ENCODE measurements around the gene EBI3.
"Not testable (repeated sequence)": the region's sequence is repeated elsewhere in the genome, so short reads cannot be mapped to it uniquely, and the experiment has no call there.

Gene EBI3

GRCh38 chr19:4229179-4229931, at the start of gene EBI3:
Gene EBI3 (plus strand): TSS chr19:4229523. CDS start chr19:4229551, 28 bp downstream.
- peak; percentile 94 for DNase-seq

- DNase-seq: no peak
These were observed 48.2 kb upstream of the EBI3 start for GRCh38 chr19:4181053-4181508.

GRCh38 chr19:4182084-4182810, 47.1 kb upstream of the EBI3 start, which contains the start of the genes ANKRD24 and SIRT6:
Gene ANKRD24 (plus strand): TSS chr19:4182689. CDS start chr19:4186426, 3,737 bp downstream.
Gene SIRT6 (minus strand): TSS chr19:4182563. CDS start chr19:4182539, 24 bp downstream.
- peak; percentile 98 for DNase-seq

DNA sequence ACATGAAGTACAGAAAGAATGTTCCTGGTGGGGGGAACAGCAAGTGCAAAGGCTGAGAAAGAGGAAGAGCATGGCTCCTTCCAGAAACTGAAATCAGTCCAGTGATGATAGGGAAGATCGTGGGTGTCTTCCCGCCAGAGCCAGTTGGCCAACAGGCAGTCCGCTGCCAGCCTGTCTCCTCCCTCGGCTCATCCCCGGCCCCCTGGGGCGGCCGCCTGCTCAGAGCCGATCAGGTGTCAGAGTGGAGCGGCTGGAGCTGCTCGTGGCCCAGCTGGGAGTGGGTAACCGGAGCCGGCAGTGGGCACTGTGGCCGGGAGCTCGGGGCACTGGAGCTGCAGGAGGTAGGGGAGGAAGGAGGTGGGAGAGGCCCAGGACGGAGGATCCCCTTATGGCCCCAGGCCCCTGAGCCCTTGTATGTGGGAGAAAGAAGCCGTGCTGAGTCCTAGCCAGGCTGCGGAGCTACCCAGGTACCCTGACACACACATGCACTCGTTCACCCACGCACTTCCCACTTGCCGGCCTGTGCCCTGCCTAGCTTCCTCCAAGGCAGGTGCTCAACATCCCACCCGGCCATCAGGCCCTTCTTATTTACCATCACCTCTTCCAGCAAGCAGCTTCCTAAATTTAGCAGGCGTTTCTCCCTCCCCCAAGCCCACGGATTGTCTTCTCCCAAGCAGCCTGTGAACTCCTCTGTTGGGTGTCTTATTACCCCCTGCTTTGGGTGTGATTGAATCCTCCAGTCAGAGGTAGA, 45.2 kb upstream of the EBI3 start:
- peak; percentile 80 for DNase-seq

DNA sequence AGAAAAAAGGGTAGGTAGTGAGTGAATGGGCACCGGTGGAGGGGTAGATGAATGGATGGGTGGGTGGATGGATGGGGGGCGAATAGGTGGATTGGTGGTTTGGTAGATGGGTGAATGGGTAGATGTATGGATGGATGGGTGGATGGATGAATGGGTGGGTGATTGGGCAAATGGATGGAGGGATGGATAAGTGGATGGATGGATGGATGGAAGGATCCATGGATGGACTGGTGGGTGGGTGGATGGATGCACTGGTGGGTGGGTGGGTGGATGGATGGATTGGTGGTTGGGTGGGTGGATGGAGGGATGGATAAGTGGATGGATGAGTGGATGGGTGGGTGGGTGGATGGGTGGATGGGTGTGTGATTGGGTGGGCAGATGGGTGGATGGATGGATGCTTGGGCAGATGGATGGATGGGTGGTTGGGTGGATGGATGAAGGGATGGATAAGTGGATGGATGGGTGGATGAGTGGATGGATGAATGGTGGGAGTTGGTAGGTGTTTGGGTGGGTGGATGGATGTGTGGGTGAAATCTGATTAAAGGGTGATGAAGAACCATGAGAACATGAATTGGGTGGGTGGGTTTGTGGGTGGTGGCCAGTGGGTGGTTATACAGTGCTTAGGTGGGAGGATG, 44.5 kb upstream of the EBI3 start:
- no peak for DNase-seq

- no peak for DNase-seq
These were observed 43.8 kb upstream of the EBI3 start for GRCh38 chr19:4185413-4186086.

DNA sequence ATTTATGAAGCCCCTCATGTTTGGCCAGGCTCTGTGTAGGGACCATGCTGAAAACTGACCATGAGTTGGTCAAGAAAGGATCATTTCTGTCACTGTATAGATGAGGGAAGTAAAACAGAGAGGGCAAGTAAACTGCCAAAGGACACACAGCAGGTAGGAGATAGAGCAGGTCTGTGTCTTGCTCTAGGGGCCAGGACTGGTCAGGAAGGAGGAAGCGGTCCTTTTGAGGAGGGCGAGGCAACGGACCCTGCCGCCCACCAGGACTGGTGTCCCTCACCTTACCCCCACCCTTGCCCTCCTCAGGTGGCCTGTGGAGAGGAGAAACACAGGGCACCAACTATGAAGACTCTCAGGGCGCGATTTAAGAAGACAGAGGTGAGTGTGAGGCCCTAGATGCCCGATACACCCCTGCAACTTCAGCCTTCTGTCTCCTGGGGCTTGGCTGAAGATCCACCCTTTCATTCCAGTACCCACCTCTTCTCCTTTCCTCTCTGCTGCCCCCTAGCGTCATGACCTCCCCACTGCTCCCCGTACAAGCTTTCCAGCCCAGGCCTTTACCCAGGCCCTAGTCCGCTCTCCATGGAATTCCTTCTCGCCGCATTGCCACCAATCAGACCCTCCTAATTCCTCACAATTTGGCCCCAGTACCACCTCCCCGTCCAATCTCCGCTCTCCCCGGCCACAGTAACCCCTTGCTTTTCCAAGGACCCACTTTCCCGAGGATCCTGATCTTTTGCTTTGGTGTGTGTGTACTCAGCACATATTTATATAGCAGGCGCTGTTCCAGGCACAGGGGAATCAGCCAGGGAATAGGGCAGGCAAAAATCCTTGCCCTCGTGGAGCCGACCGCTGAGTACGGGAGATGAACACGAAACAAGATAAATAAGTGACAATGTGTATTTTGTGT, 43.0 kb upstream of the EBI3 start:
- peak; percentile 88 for DNase-seq

DNA sequence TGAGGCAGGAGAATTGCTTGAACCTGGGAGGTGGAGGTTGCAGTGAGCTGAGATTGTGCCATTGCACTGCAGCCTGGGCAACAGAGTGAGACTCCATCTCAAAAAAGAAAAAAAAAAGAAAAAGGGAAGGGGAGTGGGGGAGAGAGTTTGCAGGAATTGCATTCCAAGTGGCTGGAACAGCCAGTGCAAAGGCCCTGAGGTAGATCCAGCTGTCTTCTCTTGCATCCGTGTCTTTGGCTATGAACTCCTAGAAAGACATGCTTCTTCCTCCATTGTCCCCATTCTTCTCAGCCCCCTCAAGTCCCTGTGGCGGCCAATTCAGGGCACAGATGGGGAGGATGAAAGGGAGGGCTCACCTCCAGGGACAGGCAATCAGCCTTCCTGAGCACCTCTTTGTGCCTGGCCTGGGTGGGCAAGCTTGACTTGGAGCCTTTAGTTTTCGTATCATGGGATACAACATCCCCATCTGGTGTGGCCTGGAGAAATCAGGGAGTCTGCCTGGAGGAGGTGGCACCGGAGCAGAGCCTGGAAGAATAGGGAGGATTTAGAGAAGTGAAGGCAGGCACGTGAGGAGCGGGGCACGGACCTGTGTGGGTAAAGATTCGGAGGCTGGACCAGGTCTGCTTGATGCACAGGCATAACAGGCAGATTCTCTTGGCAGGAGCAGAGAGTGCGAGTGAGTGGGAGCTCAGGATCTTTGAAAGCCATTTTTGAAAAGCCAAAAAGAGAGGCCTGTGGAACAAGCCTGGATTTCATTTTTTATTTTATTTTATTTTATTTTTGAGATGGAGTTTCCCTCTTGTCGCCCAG, 41.8 kb upstream of the EBI3 start:
- DNase-seq: no peak

GRCh38 chr19:4189641-4190040, 39.7 kb upstream of the EBI3 start:
- no peak for DNase-seq

DNA sequence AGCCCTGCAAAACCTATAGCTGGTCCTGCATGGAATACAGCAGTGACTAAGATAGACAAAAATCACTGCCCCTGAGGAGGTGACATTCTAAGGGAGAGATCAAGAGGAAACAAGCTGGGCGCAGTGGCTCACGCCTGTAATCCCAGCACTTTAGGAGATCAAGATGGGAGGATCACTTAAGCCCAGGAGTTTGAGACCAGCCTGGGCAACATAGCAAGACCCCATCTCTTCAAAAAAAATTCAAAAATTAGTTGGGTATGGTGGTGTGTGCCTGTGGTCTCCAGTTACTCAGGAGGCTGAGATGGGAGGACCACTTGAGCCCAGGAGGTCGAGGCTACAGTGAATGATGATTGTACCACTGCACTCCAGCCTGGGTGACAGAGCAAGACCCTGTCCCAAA, 36.8 kb upstream of the EBI3 start:
- not testable (repeated sequence) for DNase-seq

DNA sequence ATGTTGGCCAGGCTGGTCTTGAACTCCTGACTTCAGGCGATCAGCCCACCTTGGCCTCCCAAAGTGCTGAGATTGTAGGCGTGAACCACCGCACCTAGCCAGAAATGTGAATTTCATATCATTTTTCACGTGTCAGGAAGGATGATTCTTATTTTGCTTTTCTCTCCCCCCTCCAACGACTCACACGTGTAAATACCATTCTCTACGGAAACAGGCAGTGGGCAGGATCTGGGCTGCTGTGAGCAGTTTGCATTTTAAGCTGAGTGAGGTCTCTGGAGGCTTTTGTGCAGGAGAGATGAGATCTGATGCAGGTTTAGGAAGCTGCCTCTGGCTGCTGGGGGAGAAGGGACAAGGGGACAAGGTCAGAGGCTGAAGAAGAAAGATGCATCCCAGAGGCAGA, 35.0 kb upstream of the EBI3 start:
- DNase-seq: no peak

GRCh38 chr19:4196009-4196408, 33.3 kb upstream of the EBI3 start:
- DNase-seq: no peak

- no peak for DNase-seq
These were observed 32.7 kb upstream of the EBI3 start for GRCh38 chr19:4196587-4197148.

DNA sequence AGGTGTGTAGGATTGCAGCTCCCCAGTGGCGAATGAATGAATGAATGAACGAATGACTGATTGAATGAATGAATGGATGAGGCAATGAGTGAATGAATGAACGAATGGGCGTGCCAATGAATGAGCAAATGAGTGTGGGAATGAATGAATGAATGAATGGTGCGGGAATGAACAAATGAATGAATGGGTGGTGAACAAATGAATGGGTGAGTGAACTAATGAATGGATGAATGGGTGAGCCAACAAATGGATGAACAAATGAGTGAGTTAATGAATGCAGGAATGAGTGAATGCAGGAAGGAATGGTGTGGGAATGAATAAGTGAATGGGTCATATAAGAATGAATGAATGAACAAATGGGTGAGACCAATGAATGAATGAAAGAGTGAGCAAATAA, 32.1 kb upstream of the EBI3 start:
- DNase-seq: no peak

GRCh38 chr19:4197625-4198466, 31.5 kb upstream of the EBI3 start:
- DNase-seq: no peak

DNA sequence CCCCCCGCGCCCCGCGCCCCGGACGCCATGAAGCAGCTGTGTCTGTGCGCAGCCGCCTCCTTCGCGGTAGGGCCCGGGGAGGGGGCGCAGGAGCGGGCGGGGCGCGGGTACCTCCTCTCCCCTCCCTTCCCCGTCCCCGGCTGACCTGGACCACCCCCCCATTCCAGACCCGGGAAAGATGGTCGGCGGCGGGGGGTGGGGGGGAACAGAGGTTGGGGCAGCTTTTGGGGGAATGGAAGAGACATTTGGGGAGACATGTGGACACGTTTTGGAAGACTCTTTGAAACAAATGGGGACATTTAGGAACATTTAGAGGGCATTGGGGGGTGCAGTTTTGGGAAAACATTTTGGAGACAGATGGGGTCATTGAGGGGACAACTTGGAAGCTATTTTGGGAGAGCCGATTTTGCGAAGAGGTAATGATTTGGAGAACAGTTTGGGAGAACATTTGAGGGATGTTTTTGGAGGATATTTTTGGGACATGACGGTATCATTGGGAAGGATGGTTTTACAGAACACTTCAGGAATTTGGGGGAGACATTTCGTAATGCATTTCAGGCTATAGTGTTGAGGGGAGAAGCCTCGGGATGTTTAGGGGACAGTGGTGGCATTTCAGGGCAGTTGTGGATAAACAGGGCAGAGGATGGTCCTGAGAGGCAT, 30.7 kb upstream of the EBI3 start:
- no peak for DNase-seq

GRCh38 chr19:4199699-4200293, 29.5 kb upstream of the EBI3 start:
- no peak for DNase-seq
